ENCODE data around the gene LEMD2.
"Not testable (repeated sequence)": the region's sequence is repeated elsewhere in the genome, so short reads cannot be mapped to it uniquely, and the experiment has no call there.

The LEMD2 gene

DNA sequence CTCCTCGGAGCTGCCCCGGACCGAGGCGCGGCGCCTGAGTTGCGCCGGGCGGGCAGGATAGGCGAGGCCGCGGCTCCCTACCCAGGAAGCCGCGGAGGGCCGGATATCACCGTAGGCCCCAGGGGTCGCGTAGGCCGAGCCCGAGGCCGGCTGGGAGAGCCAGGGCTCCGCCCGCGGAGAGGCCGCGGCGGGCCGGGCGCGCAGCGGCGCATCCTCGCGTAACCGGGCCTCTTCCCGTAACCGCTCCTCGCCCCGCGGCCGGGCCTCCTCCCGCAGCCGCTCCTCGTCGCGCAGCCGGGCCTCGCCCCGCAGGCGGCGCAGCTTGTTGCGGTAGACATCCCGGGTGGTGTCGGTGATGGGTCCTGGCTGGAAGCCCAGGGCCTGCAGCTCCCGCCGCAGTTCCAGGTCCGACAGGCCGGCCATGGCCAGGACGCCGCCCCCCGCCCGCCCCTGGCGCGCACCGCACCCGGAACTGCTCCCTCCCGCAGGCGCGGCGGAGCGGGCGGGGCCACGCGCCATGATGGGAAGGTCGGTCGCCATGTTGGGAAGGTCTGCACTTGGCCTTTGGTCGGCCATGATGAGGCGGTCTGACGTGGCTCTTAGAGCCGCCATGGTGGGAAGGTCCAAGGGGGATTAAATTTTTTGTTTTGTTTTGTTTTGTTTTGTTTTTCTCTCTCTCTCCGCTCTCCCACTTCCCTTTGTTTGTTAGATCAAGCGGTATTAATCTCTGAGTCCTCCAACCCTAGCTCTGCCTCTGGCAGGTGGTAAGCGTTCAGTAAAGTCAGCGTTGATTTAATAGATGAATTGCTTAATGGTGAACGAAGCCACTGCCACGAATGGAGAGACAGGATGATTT lies at the start of gene LEMD2:
LEMD2 (minus strand) TSS at position 437 of the 856 bp plus-strand sequence; CDS start at position 423, 14 bp downstream.
- DNase-seq = peak; percentile 92 to 94

DNA sequence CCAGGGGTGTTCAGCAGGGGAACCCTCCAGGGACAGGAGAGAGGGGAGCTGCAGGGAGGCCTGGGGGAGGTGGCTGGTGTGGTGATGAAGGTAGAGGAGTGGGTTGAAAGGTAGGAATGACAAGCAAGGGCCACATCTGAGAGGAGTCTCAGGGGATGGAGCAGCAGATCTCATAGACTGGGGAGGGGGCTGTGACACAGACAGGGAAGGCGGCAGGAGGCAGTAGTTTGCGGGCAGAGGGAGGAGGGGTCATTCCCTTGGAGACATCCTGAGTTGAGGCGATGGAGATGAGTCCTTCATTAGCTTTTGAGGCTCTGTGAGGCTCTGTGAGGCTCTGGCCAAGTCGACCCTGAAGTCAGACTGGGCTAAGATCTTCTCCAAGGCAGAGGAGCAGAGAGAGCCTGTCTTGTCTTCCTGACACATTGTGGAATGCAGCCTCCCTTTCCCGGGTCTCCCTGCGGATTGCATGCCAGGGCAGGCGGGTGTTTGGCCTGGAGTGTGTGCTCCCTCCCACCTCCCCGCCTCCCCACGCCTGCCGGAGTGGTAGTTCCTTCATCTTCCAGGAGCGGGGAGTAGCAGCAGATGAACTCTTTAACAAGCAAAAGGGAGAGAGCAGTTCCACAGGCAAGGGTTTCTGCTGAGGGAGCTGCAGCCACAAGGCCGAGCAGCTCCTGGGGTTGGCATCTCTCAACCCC lies 49.2 kb upstream of the LEMD2 start:
- no peak for DNase-seq

DNA sequence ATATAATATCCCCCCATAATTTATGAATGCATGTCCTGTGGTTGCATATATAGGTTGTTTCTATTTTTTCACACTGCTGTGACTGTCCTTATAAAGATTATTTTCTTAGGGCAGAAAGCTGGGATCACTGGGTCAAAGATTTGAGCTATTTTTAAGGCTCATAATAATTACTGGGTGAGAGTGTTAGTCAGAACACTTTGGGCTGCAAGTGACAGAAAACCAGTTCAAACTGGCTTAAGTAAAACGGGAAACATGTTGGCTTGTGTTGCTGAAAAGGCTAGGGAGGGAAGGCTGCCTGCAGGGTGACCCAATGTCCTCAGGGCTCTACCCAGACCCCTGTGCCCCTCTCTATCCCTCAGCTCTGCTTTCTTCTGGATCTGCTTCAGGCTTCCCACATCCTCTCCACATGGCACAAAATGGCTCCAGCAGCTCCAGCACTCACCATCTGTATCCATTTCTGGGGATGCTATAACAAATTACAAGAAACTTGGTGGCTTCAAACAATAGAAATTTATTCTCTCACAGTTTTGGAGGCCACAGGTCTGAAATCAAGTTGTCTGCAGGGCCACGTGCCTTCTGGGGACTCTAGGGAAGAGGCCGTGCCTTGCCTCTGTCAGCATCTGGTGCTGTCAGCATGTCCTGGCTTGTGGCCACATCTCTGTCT lies 48.0 kb upstream of the LEMD2 start:
- no peak for DNase-seq

DNA sequence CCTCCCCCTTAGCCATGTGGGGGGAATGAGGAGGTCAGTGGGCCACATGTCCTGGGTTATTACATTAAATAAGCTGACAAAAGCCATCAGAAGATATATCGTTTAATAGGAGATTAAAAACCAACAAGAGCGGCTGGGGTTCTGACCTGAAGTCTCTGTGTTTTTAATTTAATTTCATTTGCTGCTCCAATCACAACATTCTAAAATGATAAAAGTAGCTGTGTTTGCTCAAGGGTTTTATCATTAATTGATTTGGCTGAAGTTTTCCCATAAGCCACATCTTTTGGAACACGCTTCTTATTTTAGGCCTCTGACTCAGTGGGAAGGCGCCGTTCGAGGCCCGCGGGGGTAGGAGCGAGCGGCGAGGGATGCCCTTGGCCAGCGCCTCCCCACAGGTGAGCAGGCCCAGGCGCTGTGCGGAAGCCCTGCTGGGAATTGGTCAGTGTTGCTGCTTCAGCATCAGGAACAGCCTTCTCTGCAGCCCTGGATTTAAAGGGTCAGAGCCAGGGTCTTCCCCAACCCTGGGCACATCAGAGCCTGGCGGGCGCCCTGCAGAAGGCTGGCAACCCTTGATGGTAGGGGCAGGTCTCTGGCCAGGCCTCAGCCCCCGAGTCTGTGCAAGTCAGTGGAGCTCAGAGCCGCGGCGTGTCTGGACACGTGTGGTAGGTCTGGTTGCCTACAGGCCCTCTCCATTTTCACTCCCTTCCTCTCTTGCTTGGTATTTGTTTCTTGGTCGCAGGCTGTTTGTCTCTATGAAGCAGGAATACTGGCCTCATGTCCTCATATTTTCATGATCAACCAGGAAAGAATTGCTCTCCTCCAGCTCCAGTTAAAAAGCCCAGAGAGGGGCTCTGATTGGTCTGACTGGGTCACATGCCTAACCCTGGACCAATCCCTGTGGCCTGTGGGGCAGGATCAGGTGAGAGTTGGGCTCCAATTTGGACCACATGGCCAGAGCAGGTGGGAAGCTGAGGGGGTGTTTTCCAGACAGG lies 45.8 kb upstream of the LEMD2 start:
- no peak for DNase-seq

DNA sequence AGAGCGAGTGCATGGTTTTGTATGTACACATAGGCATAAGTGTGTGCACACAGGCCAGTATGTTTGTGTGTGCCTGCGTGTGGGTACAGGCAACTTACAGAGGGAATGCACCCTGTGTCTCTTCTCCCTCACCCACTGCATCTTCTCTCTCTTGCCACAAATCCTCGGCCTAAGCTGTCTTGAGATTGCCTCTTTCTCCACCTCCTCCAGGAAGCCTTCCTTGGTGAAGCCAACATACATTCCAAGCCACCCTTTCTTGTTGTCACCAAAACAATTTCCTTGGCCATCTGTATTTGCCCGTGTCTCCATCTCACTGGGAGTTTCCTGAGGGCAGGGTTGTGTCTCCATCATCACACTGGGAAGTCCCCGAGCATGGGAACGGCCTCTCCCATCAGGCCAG lies 44.7 kb upstream of the LEMD2 start:
- no peak for DNase-seq

DNA sequence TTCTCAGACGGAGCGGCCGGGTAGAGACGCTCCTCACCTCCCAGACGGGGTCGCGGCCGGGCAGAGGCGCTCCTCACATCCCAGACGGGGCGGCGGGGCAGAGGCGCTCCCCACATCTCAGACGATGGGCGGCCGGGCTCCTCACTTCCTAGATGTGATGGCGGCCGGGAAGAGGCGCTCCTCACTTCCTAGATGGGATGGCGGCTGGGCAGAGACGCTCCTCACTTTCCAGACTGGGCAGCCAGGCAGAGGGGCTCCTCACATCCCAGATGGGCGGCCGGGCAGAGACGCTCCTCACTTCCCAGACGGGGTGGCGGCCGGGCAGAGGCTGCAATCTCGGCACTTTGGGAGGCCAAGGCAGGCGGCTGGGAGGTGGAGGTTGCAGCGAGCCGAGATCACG lies 43.9 kb upstream of the LEMD2 start:
- DNase-seq = not testable (repeated sequence)

DNA sequence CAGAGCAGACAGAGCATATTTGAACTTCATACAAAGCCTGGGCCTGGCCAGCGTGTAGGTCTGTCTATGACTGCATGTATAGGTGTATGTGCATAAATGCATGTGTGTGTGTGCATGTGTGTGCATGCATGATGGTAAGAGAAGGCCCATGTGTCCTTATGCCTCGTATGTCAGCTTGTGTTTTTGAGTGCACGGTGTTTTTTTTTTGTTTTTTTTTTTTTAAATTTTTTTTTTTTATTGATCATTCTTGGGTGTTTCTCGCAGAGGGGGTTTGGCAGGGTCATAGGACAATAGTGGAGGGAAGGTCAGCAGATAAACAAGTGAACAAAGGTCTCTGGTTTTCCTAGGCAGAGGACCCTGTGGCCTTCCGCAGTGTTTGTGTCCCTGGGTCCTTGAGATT lies 42.8 kb upstream of the LEMD2 start:
- not testable (repeated sequence) for DNase-seq

DNA sequence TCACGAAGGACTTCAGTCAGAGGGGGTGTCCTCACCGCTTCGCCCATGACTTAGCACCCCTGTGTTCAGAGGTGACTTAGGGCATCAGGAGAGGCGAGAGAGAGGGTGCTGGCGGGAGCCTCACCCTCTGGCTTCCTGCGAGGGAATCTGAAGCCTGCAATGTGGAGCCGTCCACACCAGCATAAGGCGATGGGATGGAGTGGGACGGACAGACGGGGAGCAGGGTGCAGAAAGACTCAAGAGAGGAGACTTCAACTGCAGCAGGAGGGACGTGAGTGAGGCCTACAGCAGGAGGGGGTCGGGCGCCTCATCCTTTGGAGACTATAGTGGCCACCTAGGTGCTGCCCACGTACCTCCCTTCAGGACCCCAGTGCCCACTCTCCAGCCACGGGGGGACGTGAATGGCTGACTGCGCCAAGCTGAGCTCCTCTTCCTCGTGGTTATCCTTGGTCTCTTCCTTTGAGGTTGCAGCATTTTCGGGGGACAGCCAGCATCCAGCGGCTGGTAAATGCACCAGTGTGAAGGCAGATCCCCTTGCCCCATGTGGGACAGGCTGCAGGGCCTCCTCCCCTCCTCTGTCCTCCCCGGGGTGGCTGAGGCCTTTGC lies 41.8 kb upstream of the LEMD2 start:
- no peak for DNase-seq

DNA sequence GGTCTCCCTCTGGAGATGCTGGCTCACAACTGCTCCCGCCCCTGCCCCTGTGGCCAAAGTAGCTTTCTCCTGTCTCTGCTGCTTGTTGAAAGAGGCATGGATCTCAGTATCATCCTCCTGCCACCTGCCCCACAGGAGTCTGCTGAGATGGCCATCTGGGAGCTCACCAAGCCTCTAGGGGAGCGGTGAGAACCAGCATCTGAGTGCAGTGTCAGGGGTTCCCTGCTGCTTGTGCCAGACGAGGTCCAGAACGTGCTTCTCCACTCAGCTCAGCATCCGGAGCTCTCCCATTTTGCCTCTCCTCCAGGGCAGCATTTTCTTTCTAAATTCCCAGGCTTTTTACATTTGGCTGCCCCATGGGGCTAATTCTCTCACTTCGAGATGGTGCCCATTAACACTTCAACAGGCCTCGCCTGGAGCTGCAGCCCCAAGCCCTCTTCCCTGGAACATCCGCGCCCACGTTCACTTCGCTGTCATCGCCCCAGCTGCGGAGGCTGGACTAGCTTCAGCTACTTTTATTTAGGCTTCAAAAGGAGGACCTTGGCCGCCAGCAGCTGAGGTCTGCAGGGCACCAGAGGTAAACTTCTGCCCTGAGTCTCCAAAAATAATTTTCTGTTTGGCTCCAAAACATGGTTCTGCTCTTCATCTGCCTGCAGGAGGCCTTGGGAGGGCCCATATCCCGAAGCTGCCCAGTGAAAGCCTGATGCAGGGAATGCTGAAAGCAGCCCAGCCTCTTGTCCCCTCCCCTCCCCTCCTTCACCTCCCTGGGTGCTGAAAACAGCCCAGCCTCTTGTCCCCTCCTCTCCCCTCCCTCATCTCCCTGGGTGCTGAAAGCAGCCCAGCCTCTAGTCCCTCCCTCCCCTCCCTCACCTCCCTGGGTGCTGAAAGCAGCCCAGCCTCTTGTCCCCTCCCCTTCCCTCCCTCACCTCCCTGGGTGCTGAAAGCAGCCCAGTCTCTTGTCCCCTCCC lies 40.1 kb upstream of the LEMD2 start:
- DNase-seq = no peak

DNA sequence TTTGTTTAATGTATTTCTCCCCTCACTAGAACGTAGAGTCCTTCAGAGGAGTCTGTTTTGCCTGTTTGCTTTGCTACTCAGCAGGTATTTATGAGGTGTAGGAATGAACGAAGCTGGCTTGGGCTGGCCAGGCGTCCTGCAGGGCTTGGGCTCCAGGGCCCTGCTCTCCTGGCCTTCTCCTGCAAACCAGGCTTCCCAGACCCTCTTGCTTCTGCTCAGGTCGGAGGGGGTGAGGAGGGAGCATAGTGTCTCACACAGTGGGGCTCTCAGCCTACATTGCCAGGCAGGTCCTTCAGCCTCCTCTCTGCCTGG lies 39.5 kb upstream of the LEMD2 start:
- no peak for DNase-seq

DNA sequence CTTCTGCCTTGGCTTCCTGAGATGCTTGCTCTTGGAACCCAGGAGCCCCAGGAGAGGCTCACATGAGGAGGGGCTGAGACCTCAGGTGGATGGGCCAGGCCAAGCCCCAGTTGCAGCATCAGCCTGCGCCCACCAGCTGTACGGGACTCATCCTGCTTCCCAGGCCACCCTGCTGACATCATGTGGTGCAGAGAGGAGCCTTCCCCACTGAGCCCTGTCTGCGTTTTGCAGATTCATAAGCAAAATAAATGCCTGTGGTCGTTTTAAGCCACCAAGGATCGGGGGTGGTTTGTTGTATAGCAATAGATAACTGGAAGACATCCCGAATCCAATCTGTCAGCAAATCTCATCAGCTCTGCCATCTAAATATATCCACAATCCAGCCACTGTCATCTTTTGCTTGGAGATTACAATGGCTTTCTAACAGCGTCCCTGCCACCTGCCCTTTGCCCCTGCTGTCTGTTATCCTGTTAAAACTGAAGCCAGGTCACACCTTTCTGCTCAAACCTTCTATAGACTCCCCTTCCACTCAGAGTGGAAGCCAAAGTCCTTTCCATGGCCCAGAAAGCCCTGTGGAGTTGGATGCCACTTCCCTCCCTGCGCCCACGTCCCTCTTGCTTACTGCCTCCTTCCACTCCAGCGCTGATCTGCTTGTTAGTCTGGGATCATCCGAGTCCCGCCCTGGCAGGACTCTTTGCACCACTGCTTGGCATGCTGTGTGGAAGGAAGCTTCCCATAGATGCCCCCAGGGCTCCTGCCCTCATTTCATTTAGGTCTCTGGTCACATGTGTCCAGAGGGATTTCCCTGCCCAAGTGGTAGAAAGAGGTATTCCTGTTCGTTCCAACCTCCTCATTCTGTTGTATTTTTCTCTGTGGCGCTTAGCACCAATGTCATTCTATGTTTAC lies 38.9 kb upstream of the LEMD2 start:
- DNase-seq = no peak

DNA sequence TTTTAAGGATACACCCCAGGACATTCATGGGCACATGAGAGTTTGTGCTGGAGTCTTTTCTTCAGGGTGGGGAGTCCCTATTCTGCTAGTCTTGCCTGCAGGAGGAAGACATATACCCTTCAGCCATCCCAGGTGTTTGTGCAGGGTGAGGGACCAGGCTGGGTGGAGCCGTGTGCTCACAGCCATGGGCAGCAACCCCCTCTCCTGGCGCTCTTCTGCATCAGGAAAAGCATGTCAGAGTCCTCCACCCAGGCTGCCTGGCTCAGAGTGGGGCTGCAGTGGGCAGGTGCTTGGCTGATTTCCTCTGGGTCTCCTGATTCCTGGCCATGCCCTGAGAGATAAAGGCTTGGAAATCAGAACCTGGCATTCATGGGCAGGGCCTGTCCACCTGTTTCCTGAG lies 37.6 kb upstream of the LEMD2 start:
- no peak for DNase-seq

DNA sequence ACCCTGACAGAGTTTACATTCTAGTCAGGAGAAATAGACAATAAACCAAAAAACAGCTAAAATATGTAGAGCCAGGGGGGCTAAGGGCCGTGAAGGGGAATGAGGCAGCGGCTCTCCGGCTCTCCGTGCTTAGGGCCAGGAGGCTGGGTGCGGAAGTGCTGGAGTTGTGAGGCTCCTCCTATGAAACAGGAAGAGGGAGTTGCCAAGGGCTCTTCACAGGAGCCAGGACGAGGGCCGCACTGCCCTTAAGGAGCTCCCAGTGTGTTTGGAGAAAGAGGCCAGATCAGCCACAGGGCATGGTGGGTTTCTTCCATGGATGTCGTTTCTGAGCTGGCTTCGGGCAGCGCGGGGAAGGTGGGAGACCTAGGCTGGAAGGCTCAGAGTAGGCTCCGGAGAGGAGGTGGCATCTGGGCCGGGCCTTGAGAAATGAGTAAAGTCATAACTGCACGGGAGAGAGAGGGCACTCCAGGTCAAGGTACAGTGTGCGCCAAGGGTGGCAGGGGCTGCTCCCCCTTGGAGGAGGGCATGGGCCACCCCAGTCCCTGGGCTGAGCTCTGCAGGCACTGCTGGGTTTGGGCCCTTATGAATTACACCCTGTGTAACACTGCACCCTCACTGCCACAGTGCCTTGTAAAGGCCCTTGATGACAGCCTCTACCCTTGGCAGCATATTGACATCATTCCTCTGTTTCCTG lies 35.7 kb upstream of the LEMD2 start:
- no peak for DNase-seq

DNA sequence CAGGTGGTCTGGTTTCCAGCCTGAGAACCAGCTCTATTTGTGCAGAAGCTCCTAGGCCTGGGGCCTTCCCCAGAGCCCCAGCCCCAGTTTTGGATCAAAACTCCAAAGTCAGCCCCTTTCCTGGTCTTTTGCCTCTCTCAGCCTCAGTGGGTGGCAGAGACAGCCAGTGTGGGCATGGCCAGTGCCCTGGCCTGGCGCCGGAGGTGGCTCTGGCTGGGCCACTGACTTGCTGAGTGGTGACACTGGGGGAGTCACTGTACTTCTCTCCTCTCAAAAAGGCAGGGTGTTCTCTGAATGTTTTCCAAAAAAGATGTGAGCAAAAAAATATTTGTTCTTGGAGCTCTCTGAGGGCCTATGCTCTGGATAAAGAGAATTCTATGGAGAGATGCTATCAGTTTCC lies 34.9 kb upstream of the LEMD2 start:
- DNase-seq = no peak

DNA sequence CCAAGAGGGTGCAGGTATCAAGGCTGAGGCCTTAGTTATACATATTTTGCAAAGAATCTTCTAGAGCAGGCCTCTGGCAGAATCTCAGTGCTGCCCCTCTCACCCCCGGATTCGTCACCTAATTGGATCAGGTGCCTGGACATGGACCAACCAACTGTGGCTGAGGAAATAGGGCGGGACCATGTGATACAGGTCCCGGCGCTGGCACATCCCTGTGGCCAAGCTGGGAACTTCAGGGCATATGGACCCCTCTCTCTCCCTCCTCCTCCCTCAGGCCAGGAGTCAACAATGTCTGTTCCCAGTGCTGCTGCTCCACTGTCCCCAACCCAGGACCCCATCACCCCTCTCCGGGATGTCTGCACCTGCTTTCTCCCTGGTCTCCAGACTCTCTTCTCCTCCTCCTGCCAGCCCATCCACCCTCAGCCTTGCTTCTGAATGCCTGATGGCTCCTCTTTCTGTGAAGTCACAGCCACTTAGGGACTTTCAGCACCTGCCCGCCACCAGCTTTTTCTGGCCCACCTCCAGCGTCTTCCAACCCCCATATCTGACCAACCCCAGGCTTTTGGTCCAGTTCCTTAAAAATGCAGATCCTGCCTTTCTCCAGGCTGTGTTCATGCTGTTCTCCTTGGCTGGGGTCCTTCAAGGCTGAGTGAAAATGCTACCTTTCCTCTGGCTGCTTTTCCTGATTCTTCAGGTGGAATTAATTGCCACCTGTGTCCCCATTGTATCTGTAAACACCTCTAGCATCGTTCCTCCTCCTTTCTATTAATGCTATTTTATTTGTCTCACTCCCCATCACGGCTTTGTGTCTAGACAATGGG lies 33.9 kb upstream of the LEMD2 start:
- DNase-seq = no peak

DNA sequence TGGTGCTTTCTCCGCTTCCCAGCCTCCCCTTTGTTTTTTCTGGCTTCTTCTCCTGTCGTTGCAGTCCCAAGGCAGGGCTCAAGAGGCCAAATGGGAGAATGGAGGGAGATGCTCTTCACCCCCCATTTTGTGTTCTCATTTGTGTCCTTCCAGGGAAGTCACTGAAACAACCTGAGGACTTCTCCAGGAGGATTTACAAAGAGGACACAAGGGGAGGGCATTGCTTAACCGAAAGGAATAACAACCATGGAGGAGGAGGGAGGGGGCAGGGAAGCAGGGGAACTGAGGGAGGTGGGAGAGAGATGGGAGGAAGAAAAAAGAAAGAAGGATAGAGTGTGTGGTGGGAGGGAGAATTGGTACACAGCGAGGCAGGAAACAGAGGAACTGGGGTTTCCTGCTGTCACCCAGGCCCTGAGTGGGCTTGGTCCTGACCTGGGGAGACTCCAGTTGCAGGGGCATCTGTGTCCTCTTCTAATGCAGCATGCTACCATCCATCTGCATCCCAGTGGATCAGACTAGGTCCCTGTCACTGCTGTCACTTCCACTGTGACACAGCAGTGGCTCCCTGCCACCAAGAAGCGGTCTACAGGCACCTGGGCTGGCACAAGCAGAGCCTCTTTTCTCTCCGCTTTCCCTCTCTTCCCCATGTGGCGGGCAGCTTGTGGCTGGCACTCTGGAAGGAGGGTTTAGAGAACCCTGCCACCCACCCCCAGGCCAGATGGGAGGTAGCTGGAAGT lies 32.0 kb upstream of the LEMD2 start:
- no peak for DNase-seq

DNA sequence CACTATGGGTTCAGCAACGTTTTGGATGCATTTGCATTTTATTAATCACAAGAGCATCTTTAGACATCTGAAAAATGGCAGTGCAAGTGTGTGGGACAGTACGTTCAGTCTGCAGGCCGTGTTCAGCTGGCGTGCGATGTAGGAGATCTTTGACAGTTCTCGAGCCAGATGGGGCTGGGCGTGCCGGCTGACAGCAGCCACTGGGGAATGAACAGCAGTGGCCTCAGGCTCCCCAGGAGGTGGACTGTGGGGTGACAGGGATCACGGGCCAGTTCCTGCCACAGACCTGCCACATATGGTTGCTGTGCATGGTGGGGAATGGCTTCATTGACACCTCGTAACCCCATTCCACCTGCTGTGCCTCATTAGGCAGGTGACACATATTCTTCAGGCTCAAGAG lies 31.3 kb upstream of the LEMD2 start:
- DNase-seq = no peak

DNA sequence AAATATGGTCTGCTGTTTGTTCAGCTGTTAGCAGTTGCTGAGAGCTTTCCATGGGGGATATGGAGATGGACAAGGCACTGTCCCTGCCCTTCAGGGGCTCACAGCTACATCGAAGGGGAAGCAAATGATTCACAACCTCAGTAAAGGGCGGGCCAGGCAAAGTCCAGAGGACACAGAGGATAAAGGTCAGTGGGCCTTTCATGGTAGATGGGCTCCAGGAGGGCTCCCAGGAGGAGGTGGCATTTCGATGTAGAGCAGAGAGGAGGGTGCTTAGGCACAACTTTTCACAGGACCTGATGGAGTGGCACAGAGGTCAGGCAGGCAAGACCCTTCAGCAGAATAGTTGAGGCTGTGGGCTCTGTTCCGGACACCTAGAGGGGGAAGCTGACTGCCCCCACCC lies 30.1 kb upstream of the LEMD2 start:
- no peak for DNase-seq

Data from NCI-H2081 (cell line).